Activated CD4-positive, alpha-beta T cell treated with anti-CD3 and anti-CD28 coated beads for 36 hours (primary cell): ENCODE results near the gene DIPK1A. TPM values are rescaled to one million over a fixed set of nuclear protein-coding genes. Genes with fewer than 3 reads are reported as not detected.

ENCODE experiments used
- ATAC-seq: fragments of 200-7000 bp; cut with Tn5 transposase; one replicate; pipeline ENCODE4 v1.10.0; 2021; ENCODE audit warnings: mild to moderate bottlenecking, moderate library complexity
- CTCF ChIA-PET: fragments of 350-600 bp; sonication (Branson Sonifier 250); formaldehyde crosslinking; loops from one replicate; lab custom pipeline; 2021; ENCODE audit warnings: antibody characterized with exemption; lab: Charles Lee
- POLR2A ChIA-PET: fragments of 350-600 bp; sonication (Branson Sonifier 250); formaldehyde crosslinking; loops from one replicate; lab custom pipeline; 2021; ENCODE audit warnings: antibody characterized with exemption, inconsistent platforms; lab: Charles Lee
- DNase-seq: peaks from one replicate; pipeline ENCODE4 v3.0.0-alpha.2; 2020
- H3K27ac Mint-ChIP-seq: one replicate; pipeline ENCODE4 v1.8.0; 2021; ENCODE audit warnings: mixed read lengths
- H3K27me3 Mint-ChIP-seq: one replicate; pipeline ENCODE4 v1.8.0; 2021; ENCODE audit warnings: mixed read lengths
- H3K36me3 Mint-ChIP-seq: one replicate; pipeline ENCODE4 v1.8.0; 2021; ENCODE audit warnings: low read depth, mixed read lengths
- H3K4me1 Mint-ChIP-seq: one replicate; pipeline ENCODE4 v1.8.0; 2021; ENCODE audit warnings: mixed read lengths
- H3K4me3 Mint-ChIP-seq: one replicate; pipeline ENCODE4 v1.8.0; 2021; ENCODE audit warnings: mild to moderate bottlenecking, moderate library complexity, mixed read lengths
- H3K9me3 Mint-ChIP-seq: one replicate; pipeline ENCODE4 v1.8.0; 2021; ENCODE audit warnings: low read depth, mixed read lengths
- intact Hi-C, 2 experiments: fragments of 100-400 bp; cut with DNase I in 1 of 2; cut with micrococcal nuclease in 1 of 2; formaldehyde crosslinking; loops; one replicate each; pipeline versions ENCODE4 v1.14.2 to v1.15.1; 2022 to 2024; cut with DNase I, micrococcal nuclease
- total RNA-seq, 2 experiments: library from RNA; stranded (reverse); gene quantifications; one replicate each; pipeline ENCODE4 v1.2.3, GENCODE V29; 2021

Gene DIPK1A
- total RNA-seq, 2 experiments from 2014 or later = 6.1 to 6.5 TPM

- ChIA-PET POLR2A (no interaction called here), CTCF (interaction anchor here (0.6 to 3.8 kb wide), 11 partner anchors 26 to 153 kb away, joined by 3 to 167 read pairs (median 12); partner anchors contain the start of gene DIPK1A)
- intact Hi-C loops = loop anchor here in 1 of 2 experiments (1.0 kb wide), 1 partner anchor 246 kb away; no protein-coding TSS in a partner anchor
- no peak overlapping the region for H3K27ac Mint-ChIP-seq
- H3K4me1 Mint-ChIP-seq = peaks cover 20% of the 10 kb centered on the region
- DNase-seq = no peak
- H3K27me3 Mint-ChIP-seq = no peaks in the 10 kb centered on the region
- no peak for ATAC-seq
- no peaks in the 10 kb centered on the region for H3K36me3 Mint-ChIP-seq
- no peak overlapping the region for H3K4me3 Mint-ChIP-seq
- no peaks in the 10 kb centered on the region for H3K9me3 Mint-ChIP-seq
These were observed 34.5 kb upstream of the DIPK1A start for GRCh38 chr1:92995441-92996430.

- H3K4me3 Mint-ChIP-seq = no peak overlapping the region
- H3K27me3 Mint-ChIP-seq = no peaks in the 10 kb centered on the region
- POLR2A ChIA-PET = interaction anchor here (0.6 to 0.7 kb wide), 2 partner anchors 10 to 32 kb away, joined by 3 to 8 read pairs; no protein-coding TSS in a partner anchor
- no peak overlapping the region for H3K27ac Mint-ChIP-seq
- DNase-seq = peak; percentile 79
- H3K36me3 Mint-ChIP-seq = no peaks in the 10 kb centered on the region
- ATAC-seq = peak; percentile 83
- peaks cover 35% of the 10 kb centered on the region for H3K4me1 Mint-ChIP-seq
- no peaks in the 10 kb centered on the region for H3K9me3 Mint-ChIP-seq
- CTCF ChIA-PET = interaction anchor here (0.6 to 3.8 kb wide), 50 partner anchors 8 to 351 kb away, joined by 3 to 167 read pairs (median 6); partner anchors contain the start of genes DIPK1A, DR1 and RPL5
- intact Hi-C loops = loop anchor here (1.0 kb wide), 5 partner anchors 21 to 135 kb away; no protein-coding TSS in a partner anchor
These were observed 32.9 kb upstream of the DIPK1A start for GRCh38 chr1:92994105-92994712.

GRCh38 chr1:92993581-92993980 is 32.3 kb upstream of the DIPK1A start:
- POLR2A ChIA-PET = interaction anchor here (0.7 kb wide), 1 partner anchor 31 kb away, joined by 8 read pairs; no protein-coding TSS in a partner anchor
- no peak for DNase-seq
- H3K9me3 Mint-ChIP-seq = no peaks in the 10 kb centered on the region
- peaks cover 39% of the 10 kb centered on the region for H3K4me1 Mint-ChIP-seq
- H3K27ac Mint-ChIP-seq = no peak overlapping the region
- H3K36me3 Mint-ChIP-seq = no peaks in the 10 kb centered on the region
- CTCF ChIA-PET = interaction anchor here (0.6 to 3.8 kb wide), 48 partner anchors 10 to 352 kb away, joined by 3 to 167 read pairs (median 6); partner anchors contain the start of genes DIPK1A, DR1 and RPL5
- H3K27me3 Mint-ChIP-seq = no peaks in the 10 kb centered on the region
- intact Hi-C loops = no loop called here
- no peak overlapping the region for H3K4me3 Mint-ChIP-seq
- ATAC-seq = peak; percentile 5

GRCh38 chr1:92992877-92993276 is 31.6 kb upstream of the DIPK1A start:
- intact Hi-C loops = no loop called here
- no peak overlapping the region for H3K4me3 Mint-ChIP-seq
- H3K9me3 Mint-ChIP-seq = no peaks in the 10 kb centered on the region
- H3K4me1 Mint-ChIP-seq = peaks cover 41% of the 10 kb centered on the region
- ATAC-seq (no peak), DNase-seq (no peak)
- no peaks in the 10 kb centered on the region for H3K27me3 Mint-ChIP-seq
- ChIA-PET POLR2A (no interaction called here), CTCF (interaction anchor here (0.5 to 3.8 kb wide), 22 partner anchors 10 to 244 kb away, joined by 3 to 167 read pairs (median 12); partner anchors contain the start of genes DIPK1A and RPL5)
- no peaks in the 10 kb centered on the region for H3K36me3 Mint-ChIP-seq
- no peak overlapping the region for H3K27ac Mint-ChIP-seq

GRCh38 chr1:92992054-92992453 is 30.8 kb upstream of the DIPK1A start:
- intact Hi-C loops = no loop called here
- H3K4me1 Mint-ChIP-seq = peaks cover 44% of the 10 kb centered on the region
- H3K27ac Mint-ChIP-seq = peak overlapping the region; percentile 34
- CTCF ChIA-PET = interaction anchor here (3.5 to 3.8 kb wide), 3 partner anchors 22 to 136 kb away, joined by 109 to 167 read pairs (median 130); partner anchors contain the start of gene DIPK1A
- no peaks in the 10 kb centered on the region for H3K27me3 Mint-ChIP-seq
- ATAC-seq = no peak
- POLR2A ChIA-PET = no interaction called here
- no peak overlapping the region for H3K4me3 Mint-ChIP-seq
- DNase-seq = no peak
- no peaks in the 10 kb centered on the region for H3K9me3 Mint-ChIP-seq
- no peaks in the 10 kb centered on the region for H3K36me3 Mint-ChIP-seq

GRCh38 chr1:92990828-92991227 is 29.6 kb upstream of the DIPK1A start:
- ChIA-PET POLR2A (interaction anchor here (1.4 kb wide), 1 partner anchor 10 kb away, joined by 4 read pairs; no protein-coding TSS in a partner anchor), CTCF (interaction anchor here (0.7 to 4.4 kb wide), 6 partner anchors 11 to 132 kb away, joined by 3 to 26 read pairs (median 8); partner anchors contain the start of gene DIPK1A)
- intact Hi-C loops = loop anchor here in 1 of 2 experiments (1.0 kb wide), 1 partner anchor 10 kb away; no protein-coding TSS in a partner anchor
- H3K27me3 Mint-ChIP-seq = no peaks in the 10 kb centered on the region
- H3K36me3 Mint-ChIP-seq = no peaks in the 10 kb centered on the region
- peak overlapping the region; percentile 75 for H3K27ac Mint-ChIP-seq
- ATAC-seq (peak; percentile 20), DNase-seq (no peak)
- H3K4me1 Mint-ChIP-seq = peaks cover 44% of the 10 kb centered on the region
- no peaks in the 10 kb centered on the region for H3K9me3 Mint-ChIP-seq
- no peak overlapping the region for H3K4me3 Mint-ChIP-seq

GRCh38 chr1:92989936-92990583 is 28.8 kb upstream of the DIPK1A start:
- ChIA-PET POLR2A (interaction anchor here (1.4 kb wide), 1 partner anchor 9 kb away, joined by 4 read pairs; no protein-coding TSS in a partner anchor), CTCF (interaction anchor here (0.7 to 4.4 kb wide), 8 partner anchors 10 to 346 kb away, joined by 3 to 26 read pairs (median 6); partner anchors contain the start of gene DIPK1A)
- Mint-ChIP-seq H3K9me3 (no peaks in the 10 kb centered on the region), H3K27me3 (no peaks in the 10 kb centered on the region), H3K36me3 (no peaks in the 10 kb centered on the region), H3K4me1 (peaks cover 44% of the 10 kb centered on the region), H3K4me3 (no peak overlapping the region), H3K27ac (peak overlapping the region; percentile 65)
- peak; percentile 24 for ATAC-seq
- DNase-seq = no peak
- intact Hi-C loops = loop anchor here in 1 of 2 experiments (1.0 kb wide), 1 partner anchor 9 kb away; no protein-coding TSS in a partner anchor

GRCh38 chr1:92989253-92989652 is 28.0 kb upstream of the DIPK1A start:
- Mint-ChIP-seq H3K27me3 (no peaks in the 10 kb centered on the region), H3K4me1 (peaks cover 46% of the 10 kb centered on the region), H3K4me3 (no peak overlapping the region), H3K9me3 (no peaks in the 10 kb centered on the region), H3K27ac (peak overlapping the region; percentile 65), H3K36me3 (no peaks in the 10 kb centered on the region)
- ChIA-PET POLR2A (no interaction called here), CTCF (interaction anchor here (0.8 to 4.4 kb wide), 5 partner anchors 9 to 130 kb away, joined by 3 to 26 read pairs (median 5); no protein-coding TSS in a partner anchor)
- DNase-seq (peak; percentile 29), ATAC-seq (no peak)
- intact Hi-C loops = no loop called here

- DNase-seq = no peak
- intact Hi-C loops = no loop called here
- POLR2A ChIA-PET = interaction anchor here (0.6 kb wide), 1 partner anchor 45 kb away, joined by 4 read pairs; no protein-coding TSS in a partner anchor
- no peak overlapping the region for H3K4me3 Mint-ChIP-seq
- CTCF ChIA-PET = interaction anchor here (0.7 to 4.4 kb wide), 5 partner anchors 12 to 155 kb away, joined by 3 to 26 read pairs (median 3); partner anchors contain the start of gene RPL5
- no peaks in the 10 kb centered on the region for H3K27me3 Mint-ChIP-seq
- H3K27ac Mint-ChIP-seq = no peak overlapping the region
- H3K9me3 Mint-ChIP-seq = peaks cover 4% of the 10 kb centered on the region
- H3K4me1 Mint-ChIP-seq = peaks cover 40% of the 10 kb centered on the region
- H3K36me3 Mint-ChIP-seq = peaks cover 4% of the 10 kb centered on the region
- no peak for ATAC-seq
These were observed 26.2 kb upstream of the DIPK1A start for GRCh38 chr1:92987462-92987861.

GRCh38 chr1:92985101-92985500 is 23.8 kb upstream of the DIPK1A start:
- Mint-ChIP-seq H3K36me3 (peaks cover 6% of the 10 kb centered on the region), H3K27me3 (no peaks in the 10 kb centered on the region), H3K4me1 (peaks cover 40% of the 10 kb centered on the region), H3K4me3 (no peak overlapping the region), H3K27ac (no peak overlapping the region), H3K9me3 (peaks cover 4% of the 10 kb centered on the region)
- no peak for ATAC-seq
- no peak for DNase-seq
- CTCF ChIA-PET = interaction anchor here (0.6 to 1.8 kb wide), 2 partner anchors 126 to 132 kb away, joined by 3 to 4 read pairs; no protein-coding TSS in a partner anchor
- intact Hi-C loops = no loop called here
- POLR2A ChIA-PET = no interaction called here
